Spleen (tissue), 11 donors: ENCODE results near the gene HMCN2. TPM values are rescaled to one million over a fixed set of nuclear protein-coding genes. Genes with fewer than 3 reads are reported as not detected.

Experiments used
- DNase-seq: peaks from one replicate; pipeline ENCODE4 v3.0.0-alpha.2; 2020
- H3K27ac ChIP-seq, 8 donors: fragments of 200-600 bp; sonication (generic) in 7 of 8; 1 replicate in 4 of 8; 2 replicates in 4 of 8; pipeline versions ENCODE4 v1.5.0 to v1.8.0; 2016 to 2021; ENCODE audit warnings: inconsistent platforms in 4 of 8, mild to moderate bottlenecking in 4 of 8, moderate library complexity in 1 of 8
- H3K27me3 ChIP-seq, 7 donors: fragments of 200-600 bp; sonication (generic) in 6 of 7; replicated peaks in 1 of 7; 1 replicate in 4 of 7; 2 replicates in 3 of 7; pipeline versions ENCODE4 v1.5.0 to v1.8.0; 2016 to 2021; ENCODE audit warnings: inconsistent platforms in 3 of 7, mild to moderate bottlenecking in 1 of 7
- H3K36me3 ChIP-seq, 6 donors: fragments of 200-600 bp; sonication (generic) in 5 of 6; 1 replicate in 4 of 6; 2 replicates in 2 of 6; pipeline versions ENCODE4 v1.5.0 to v1.8.0; 2016 to 2021; ENCODE audit warnings: inconsistent platforms in 2 of 6
- H3K4me1 ChIP-seq, 6 donors: fragments of 200-600 bp; sonication (generic) in 5 of 6; 1 replicate in 3 of 6; 2 replicates in 3 of 6; pipeline versions ENCODE4 v1.5.0 to v1.8.0; 2016 to 2021; ENCODE audit warnings: inconsistent platforms in 3 of 6
- H3K4me3 ChIP-seq, 8 donors: fragments of 200-600 bp; sonication (generic) in 7 of 8; 1 replicate in 4 of 8; 2 replicates in 4 of 8; pipeline versions ENCODE4 v1.5.0 to v1.8.0; 2016 to 2021; ENCODE audit warnings: inconsistent platforms in 4 of 8, mild to moderate bottlenecking in 4 of 8, moderate library complexity in 2 of 8
- H3K9me3 ChIP-seq, 8 donors: fragments of 200-600 bp; sonication (generic) in 7 of 8; 1 replicate in 4 of 8; 2 replicates in 4 of 8; pipeline versions ENCODE4 v1.5.0 to v1.8.0; 2016 to 2021; ENCODE audit warnings: inconsistent platforms in 4 of 8
- POLR2A ChIP-seq, 3 donors: fragments of 450-650 bp; IDR thresholded peaks; one replicate each; pipeline ENCODE4 v1.5.1; 2017; ENCODE audit warnings: antibody characterized with exemption in 3 of 3, mild to moderate bottlenecking in 1 of 3
- POLR2AphosphoS5 ChIP-seq, 3 donors: sonication (generic); formaldehyde crosslinking; IDR thresholded peaks; one replicate each; pipeline ENCODE4 v1.5.1; 2017; ENCODE audit warnings: antibody characterized with exemption in 3 of 3
- WGBS, 5 donors: extraction: QIAGEN DNeasy Blood & Tissue Kit in 3 of 5; methylation state at CpG; one replicate each; pipeline versions ENCODE4 v1.1.5 to v1.1.7; 2013 to 2018; 5-methylcytosine and 5-hydroxymethylcytosine counted together
- intact Hi-C: fragments of 100-400 bp; cut with DNase I; formaldehyde crosslinking; loops from one replicate; pipeline ENCODE4 v1.15.0; 2023; ENCODE audit warnings: low total_unique reads
- polyA plus RNA-seq, 3 donors: library from polyadenylated mRNA; stranded (reverse); fragments of 200-250 nt; gene quantifications; one replicate each; pipeline ENCODE4 v1.2.1, GENCODE V29; 2013
- total RNA-seq, 7 donors: library from RNA; depleted of rRNA in 3 of 7; stranded (reverse); fragments of >200 nt in 3 of 7; fragmentation: NEBNext Ultra II Directional in 4 of 7; extraction: Animal tissue kit (Norgen Biotek cat#: 25700) in 4 of 7; gene quantifications; one replicate each; pipeline versions ENCODE4 v1.1.0 to v1.2.1, GENCODE V29; 2016 to 2021
- TF ChIP-seq, protein P1 (sequence below), 11 experiments: fragments of 200-600 bp in 7 of 11; fragments of 450-650 bp in 4 of 11; sonication (generic) in 4 of 11; IDR thresholded peaks in 8 of 11; conservative IDR thresholded peaks in 3 of 11; 1 replicate in 7 of 11; 2 replicates in 4 of 11; pipeline versions ENCODE4 v1.4.0 to v1.8.0; 2016 to 2021; ENCODE audit warnings: antibody characterized with exemption in 11 of 11, inconsistent platforms in 4 of 11, mild to moderate bottlenecking in 1 of 11
- donor health status: healthy with polysubstance abuse.
- donor health status: DM: no; HTN: no; CAD: no; lungs with moderate emphysema.
- donor health status: DM: no; HTN: no; CAD: no.
- donor health status: Bipolar disorder and iron deficiency.
- donor health status: healthy.
- donor health status: DM: no; HTN: no; CAD: no.
- donor health status: DM: yes; HTN: yes; CAD: no.

Gene HMCN2
- total and polyA plus RNA-seq, 10 donors: 0.09 to 1.9 (median 0.73) TPM

DNA sequence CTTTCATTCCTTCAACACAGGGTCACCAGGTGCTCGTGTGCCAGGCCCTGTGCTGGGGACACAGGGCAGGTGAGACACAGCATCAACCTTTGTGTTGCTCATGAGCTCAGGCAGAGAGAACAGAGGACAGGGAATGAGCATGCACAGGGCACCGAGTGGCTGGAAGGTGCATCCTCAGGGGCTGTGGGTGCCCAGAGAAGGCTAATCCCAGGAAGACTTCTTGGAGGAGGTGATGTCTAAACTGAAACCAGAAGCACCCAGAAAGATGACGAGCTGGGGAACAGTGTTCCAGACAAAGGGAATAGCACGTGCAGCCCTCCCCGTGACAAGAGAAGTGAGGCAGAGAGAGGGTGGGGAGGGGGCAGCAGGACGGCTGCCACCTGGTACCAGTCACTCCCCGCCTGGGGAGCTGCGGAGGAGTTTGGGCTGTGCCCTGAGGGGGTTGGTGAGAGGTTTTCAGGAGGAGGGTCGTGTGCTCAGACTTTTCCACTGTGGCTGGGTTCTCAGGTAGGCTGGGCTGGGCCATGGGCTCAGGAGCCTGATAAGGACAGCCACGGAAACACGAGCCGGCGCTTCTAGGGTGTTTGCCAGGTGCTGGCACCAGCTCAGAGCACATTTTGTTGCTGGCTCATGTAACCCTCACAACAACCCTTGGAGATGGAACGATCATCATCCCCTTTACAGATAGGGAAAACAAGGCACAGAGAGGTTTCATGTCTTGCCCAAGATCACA, 46.0 kb downstream of the HMCN2 start:
- DNase-seq: no peak
- TF ChIP-seq, protein P1, sequence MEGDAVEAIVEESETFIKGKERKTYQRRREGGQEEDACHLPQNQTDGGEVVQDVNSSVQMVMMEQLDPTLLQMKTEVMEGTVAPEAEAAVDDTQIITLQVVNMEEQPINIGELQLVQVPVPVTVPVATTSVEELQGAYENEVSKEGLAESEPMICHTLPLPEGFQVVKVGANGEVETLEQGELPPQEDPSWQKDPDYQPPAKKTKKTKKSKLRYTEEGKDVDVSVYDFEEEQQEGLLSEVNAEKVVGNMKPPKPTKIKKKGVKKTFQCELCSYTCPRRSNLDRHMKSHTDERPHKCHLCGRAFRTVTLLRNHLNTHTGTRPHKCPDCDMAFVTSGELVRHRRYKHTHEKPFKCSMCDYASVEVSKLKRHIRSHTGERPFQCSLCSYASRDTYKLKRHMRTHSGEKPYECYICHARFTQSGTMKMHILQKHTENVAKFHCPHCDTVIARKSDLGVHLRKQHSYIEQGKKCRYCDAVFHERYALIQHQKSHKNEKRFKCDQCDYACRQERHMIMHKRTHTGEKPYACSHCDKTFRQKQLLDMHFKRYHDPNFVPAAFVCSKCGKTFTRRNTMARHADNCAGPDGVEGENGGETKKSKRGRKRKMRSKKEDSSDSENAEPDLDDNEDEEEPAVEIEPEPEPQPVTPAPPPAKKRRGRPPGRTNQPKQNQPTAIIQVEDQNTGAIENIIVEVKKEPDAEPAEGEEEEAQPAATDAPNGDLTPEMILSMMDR (IDR thresholded peaks at IDR 0.05 in 8 of 11, conservative IDR thresholded peaks at IDR 0.05 in 3 of 11): no peak
- no peak for TF ChIP-seq POLR2AphosphoS5 (IDR thresholded peaks at IDR 0.05)
- no peak for TF ChIP-seq POLR2A (IDR thresholded peaks at IDR 0.05)
- H3K9me3 ChIP-seq: peaks cover 0 to 3% (median 0%) of the 10 kb centered on the region in 8 donors
- intact Hi-C loops: no loop called here
- H3K27me3 ChIP-seq: peaks cover 0 to 76% (median 0%) of the 10 kb centered on the region in 7 donors
- no peak overlapping the region for H3K4me3 ChIP-seq
- WGBS, 5 donors: 76 to 86% (median 81%) methylated on average over 10 to 14 of the region's 14 CpGs
- H3K27ac ChIP-seq: no peak overlapping the region
- peaks cover 0 to 16% (median 4%) of the 10 kb centered on the region in 6 donors for H3K4me1 ChIP-seq
- no peaks in the 10 kb centered on the region for H3K36me3 ChIP-seq

DNA sequence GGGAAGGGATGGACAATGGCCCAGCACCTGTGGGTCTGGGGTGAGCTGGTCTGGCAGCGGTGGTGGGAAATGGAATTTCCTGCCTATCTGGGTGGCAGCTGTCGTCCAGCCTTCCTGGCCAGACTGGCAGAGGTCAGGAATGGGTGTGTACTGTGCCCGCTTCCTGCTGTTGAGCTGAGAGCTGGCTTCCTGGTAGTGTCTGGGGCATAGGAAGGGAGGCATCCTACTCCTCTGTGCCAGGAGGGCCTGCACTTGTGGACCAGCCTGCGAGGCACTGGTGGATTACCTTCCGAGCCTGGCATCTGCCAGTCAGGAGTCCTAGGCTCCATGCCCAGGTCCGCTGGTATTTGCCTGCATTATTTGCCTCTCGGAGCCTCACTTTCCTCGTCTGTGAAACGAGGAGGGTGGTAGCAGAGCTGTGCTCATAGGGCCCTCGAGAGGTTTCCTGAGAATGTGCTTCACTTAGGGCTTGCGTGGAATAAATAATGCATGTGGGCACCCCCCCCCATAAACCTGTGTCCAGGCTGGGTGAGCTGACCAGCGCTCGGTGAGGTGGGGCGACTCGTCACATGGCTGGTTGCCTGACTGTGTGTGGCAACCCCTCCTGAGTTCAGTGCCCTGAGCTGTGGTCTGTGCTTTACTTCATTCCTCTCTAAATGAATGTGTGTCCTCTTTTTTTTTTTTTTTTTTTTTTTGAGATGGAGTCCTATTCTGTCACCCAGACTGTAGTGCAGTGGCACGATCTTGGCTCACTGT, 47.7 kb downstream of the HMCN2 start:
- H3K9me3 ChIP-seq: peaks cover 0 to 3% (median 0%) of the 10 kb centered on the region in 8 donors
- 53 to 73% (median 70%) methylated on average over 10 to 16 of the region's 16 CpGs for WGBS, 5 donors
- H3K27ac ChIP-seq: no peak overlapping the region
- intact Hi-C loops: no loop called here
- TF ChIP-seq, protein P1 (IDR thresholded peaks at IDR 0.05 in 8 of 11, conservative IDR thresholded peaks at IDR 0.05 in 3 of 11): no peak
- TF ChIP-seq POLR2AphosphoS5 (IDR thresholded peaks at IDR 0.05) (peak; percentile 68 to 81 (median 78)), POLR2A (IDR thresholded peaks at IDR 0.05) (no peak)
- no peak overlapping the region for H3K4me3 ChIP-seq
- H3K27me3 ChIP-seq: peaks cover 0 to 77% (median 0%) of the 10 kb centered on the region in 7 donors
- H3K4me1 ChIP-seq: peaks cover 0 to 16% (median 4%) of the 10 kb centered on the region in 6 donors
- no peaks in the 10 kb centered on the region for H3K36me3 ChIP-seq
- no peak for DNase-seq

DNA sequence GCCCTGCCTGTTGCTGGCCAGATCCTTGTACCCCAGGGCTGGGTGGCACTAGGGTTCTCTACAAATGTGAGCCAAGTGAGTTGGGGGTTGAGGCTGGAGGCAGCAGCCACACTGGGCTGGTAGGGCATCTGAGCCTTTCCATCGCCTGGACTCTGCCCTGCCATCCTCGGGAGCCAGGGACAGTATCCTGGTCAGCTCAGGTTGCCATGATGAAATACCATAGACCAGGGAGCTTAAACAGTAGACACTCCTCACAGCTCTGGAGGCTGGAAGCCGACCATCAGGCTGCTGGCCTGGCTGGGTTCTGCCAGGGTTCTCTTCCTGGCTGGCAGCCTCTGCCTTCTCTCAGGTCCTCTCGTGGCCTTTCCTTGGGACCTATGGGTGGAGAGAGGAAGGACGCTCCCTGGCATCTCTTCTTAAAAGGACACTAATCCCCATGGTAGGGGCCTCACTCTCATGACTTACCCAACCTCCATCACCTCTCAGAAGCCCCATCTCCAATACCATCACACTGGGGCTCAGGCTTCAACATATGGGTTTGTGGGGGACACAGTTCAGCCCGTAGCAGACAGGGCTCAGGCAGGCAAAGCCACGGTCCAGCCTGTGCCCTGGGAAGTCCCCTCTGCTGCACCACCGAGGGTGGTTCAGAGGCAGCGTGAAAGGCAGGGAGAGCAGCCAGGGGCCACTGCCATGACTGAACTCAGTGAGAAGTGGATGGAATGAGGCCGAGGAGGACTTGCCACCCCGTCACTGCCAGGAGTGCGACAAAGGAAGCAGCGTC, 50.1 kb downstream of the HMCN2 start:
- WGBS, 5 donors: 72 to 83% (median 76%) methylated on average over 12 to 13 of the region's 13 CpGs
- Histone ChIP-seq H3K36me3 (no peaks in the 10 kb centered on the region), H3K4me1 (peaks cover 0 to 19% (median 5%) of the 10 kb centered on the region in 6 donors), H3K27ac (no peak overlapping the region), H3K4me3 (no peak overlapping the region), H3K27me3 (peaks cover 0 to 78% (median 0%) of the 10 kb centered on the region in 7 donors), H3K9me3 (no peaks in the 10 kb centered on the region)
- TF ChIP-seq, protein P1 (IDR thresholded peaks at IDR 0.05 in 8 of 11, conservative IDR thresholded peaks at IDR 0.05 in 3 of 11): no peak
- TF ChIP-seq POLR2AphosphoS5 (IDR thresholded peaks at IDR 0.05) (no peak), POLR2A (IDR thresholded peaks at IDR 0.05) (no peak)
- intact Hi-C loops: no loop called here
- DNase-seq: no peak
